Mesenteric fat pad (tissue), 1 donor: ENCODE results near the gene DSG4. TPM values are rescaled to one million over a fixed set of nuclear protein-coding genes. Genes with fewer than 3 reads are reported as not detected.

Experiments used
- DNase-seq: peaks from one replicate; pipeline ENCODE4 v3.0.0-alpha.2; 2020; ENCODE audit warnings: low spot score
- total RNA-seq: library from RNA; stranded (reverse); fragmentation: NEBNext Ultra II Directional; extraction: Animal tissue kit (Norgen Biotek cat#: 25700); gene quantifications from one replicate; pipeline ENCODE4 v1.2.1, GENCODE V29; 2021
- donor health status: DM: yes; HTN: yes; CAD: no.

The DSG4 gene
- total RNA-seq, 1 donor from 2014 or later, result not detected

DNA sequence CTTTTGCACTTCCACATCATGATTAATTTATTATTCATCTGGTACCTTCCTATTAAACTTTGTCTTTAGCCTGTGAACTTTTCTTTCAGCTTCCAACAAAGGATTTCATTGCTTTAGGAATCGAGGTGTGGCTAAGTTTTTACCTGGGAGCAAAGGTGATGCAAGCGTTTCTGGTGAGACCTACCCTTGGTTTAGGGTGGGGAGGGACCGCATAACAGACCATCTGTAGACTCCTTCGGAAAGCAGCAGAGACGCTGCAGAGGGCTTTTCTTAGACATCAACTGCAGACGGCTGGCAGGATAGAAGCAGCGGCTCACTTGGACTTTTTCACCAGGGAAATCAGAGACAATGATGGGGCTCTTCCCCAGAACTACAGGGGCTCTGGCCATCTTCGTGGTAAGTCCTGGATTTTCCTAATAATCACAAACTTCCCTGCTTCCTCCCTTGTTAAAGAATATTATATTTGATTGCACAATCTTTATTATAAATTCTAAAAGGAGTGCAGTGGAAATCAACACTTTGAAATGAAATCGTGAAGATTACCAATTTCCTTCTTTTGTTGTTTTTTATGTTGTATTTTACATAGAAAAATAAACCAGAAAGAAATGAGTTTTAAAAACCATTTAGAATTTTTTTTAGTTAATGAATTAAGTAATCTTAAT is 71.1 kb downstream of the DSG4 start, which contains the start of gene DSG3:
Gene DSG3, plus strand, starts transcription at position 212 of the 662 bp plus-strand sequence. Its CDS starts 137 bp downstream, at position 349.
- no peak for DNase-seq

DNA sequence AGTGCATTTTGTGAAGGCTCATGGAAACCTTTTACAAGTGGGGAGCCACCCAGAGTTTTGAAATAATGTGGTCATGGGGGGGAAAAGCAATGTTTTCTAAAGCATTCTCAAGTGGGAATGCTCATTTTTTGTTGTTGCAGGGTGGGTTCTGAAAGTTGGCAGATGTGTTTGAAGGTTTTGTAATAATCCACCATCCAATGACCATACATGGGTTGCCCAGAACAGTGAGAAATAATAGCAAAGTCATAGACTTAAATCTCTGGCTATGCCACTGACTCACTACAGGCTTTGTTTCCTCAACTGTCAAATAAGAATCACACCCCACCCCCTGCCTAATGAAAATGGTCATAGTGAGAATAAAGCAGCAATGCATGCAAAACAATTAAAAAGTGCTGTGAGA is 73.8 kb downstream of the DSG4 start:
- DNase-seq, result no peak

GRCh38 chr18:31451625-31452024 is 75.0 kb downstream of the DSG4 start:
- DNase-seq, result no peak

- DNase-seq, result no peak
Observed at GRCh38 chr18:31454066-31454708, 77.6 kb downstream of the DSG4 start.

Other genes with a start within 250 kb of the DSG4 start
- not detected for gene DSC1, start 213.9 kb upstream of the DSG4 start, total RNA-seq
- not detected for gene DSG1, start 58.6 kb upstream of the DSG4 start, total RNA-seq
- not detected for gene DSG3, start 71.0 kb downstream of the DSG4 start, total RNA-seq
- gene DSG2, start 121.4 kb downstream of the DSG4 start, total RNA-seq, result 32.9 TPM
- not detected for gene TTR, start 215.1 kb downstream of the DSG4 start, total RNA-seq